K562 (cell line): ENCODE measurements around the gene CNOT1. TPM values are rescaled to one million over a fixed set of nuclear protein-coding genes. Genes with fewer than 3 reads are reported as not detected.

Experiments
- ATF7 ChIP-seq: fragments of 450-650 bp; IDR thresholded peaks from 2 replicates; pipeline ENCODE4 v1.7.1; 2014; ENCODE audit warnings: mild to moderate bottlenecking, moderate library complexity
- BCOR ChIP-seq: fragments of 450-650 bp; IDR thresholded peaks from 2 replicates; pipeline ENCODE4 v1.6.1; 2016
- CTBP1 ChIP-seq: fragments of 450-650 bp; IDR thresholded peaks from 2 replicates; pipeline ENCODE4 v1.6.1; 2016; ENCODE audit warnings: borderline replicate concordance
- CXXC5 ChIP-seq: fragments of 250-450 bp; sonication (Bioruptor Pico); IDR thresholded peaks from 2 replicates; pipeline ENCODE4 v1.8.0; 2022; ENCODE audit warnings: inconsistent platforms, mild to moderate bottlenecking, moderate library complexity
- E2F6 ChIP-seq, 2 experiments: IDR thresholded peaks; 2 replicates each; pipeline ENCODE4 v1.6.1; 2011; ENCODE audit warnings: borderline replicate concordance in 1 of 2, control low read depth in 1 of 2, low read depth in 1 of 2, low read length in 1 of 2, mild to moderate bottlenecking in 1 of 2, mixed read lengths in 1 of 2, moderate library complexity in 1 of 2; ENCODE audit not compliant: insufficient read depth in 1 of 2, insufficient read length in 1 of 2, poor library complexity in 1 of 2, severe bottlenecking in 1 of 2; ENCODE audit errors: extremely low read depth in 1 of 2
- ESRRA ChIP-seq: fragments of 450-650 bp; IDR thresholded peaks from 2 replicates; pipeline ENCODE4 v1.6.1; 2014; ENCODE audit warnings: low read depth, mild to moderate bottlenecking, moderate library complexity, borderline replicate concordance
- ETV1 ChIP-seq: fragments of 450-650 bp; conservative IDR thresholded peaks from 2 replicates; pipeline ENCODE4 v1.6.1; 2016; ENCODE audit warnings: missing genetic modification characterization, control low read depth, low read depth, missing compliant biosample characterization
- MAZ ChIP-seq, 2 experiments: fragments of 450-650 bp in 1 of 2; sonication (generic) in 1 of 2; formaldehyde crosslinking; IDR thresholded peaks in 1 of 2; conservative IDR thresholded peaks in 1 of 2; 2 replicates each; pipeline versions ENCODE4 v1.4.0 to v1.5.0; 2020; ENCODE audit warnings: mild to moderate bottlenecking in 1 of 2, missing genetic modification reagents in 1 of 2
- MBD1 ChIP-seq: fragments of 250-450 bp; sonication (Bioruptor Pico); IDR thresholded peaks from 2 replicates; pipeline ENCODE4 v1.8.0; 2022; ENCODE audit warnings: inconsistent platforms
- RB1 ChIP-seq: fragments of 450-650 bp; IDR thresholded peaks from 2 replicates; pipeline ENCODE4 v1.6.1; 2017; ENCODE audit warnings: low read depth, mild to moderate bottlenecking
- RBM14 ChIP-seq: fragments of 200-400 bp; formaldehyde crosslinking; IDR thresholded peaks from 2 replicates; pipeline ENCODE4 v1.6.1; 2018; ENCODE audit warnings: low read depth, mild to moderate bottlenecking, low read length, moderate library complexity, borderline replicate concordance; ENCODE audit not compliant: insufficient read depth
- RBM25 ChIP-seq: fragments of 200-400 bp; formaldehyde crosslinking; IDR thresholded peaks from 2 replicates; pipeline ENCODE4 v1.6.1; 2018; ENCODE audit warnings: low read length, low read depth, moderate library complexity; ENCODE audit not compliant: severe bottlenecking
- SRF ChIP-seq, 2 experiments: fragments of 250-450, 450-650 bp in 1 of 2; sonication (Bioruptor Pico) in 1 of 2; sonication (generic) in 1 of 2; formaldehyde crosslinking; IDR thresholded peaks; 2 replicates each; pipeline versions ENCODE4 v1.5.0 to v1.5.1; 2020 to 2022; ENCODE audit warnings: mild to moderate bottlenecking in 1 of 2, missing genetic modification reagents in 1 of 2
- STAG1 ChIP-seq: sonication (generic); formaldehyde crosslinking; IDR thresholded peaks from 2 replicates; pipeline ENCODE4 v1.5.0; 2020; ENCODE audit warnings: missing genetic modification reagents, borderline replicate concordance
- ZBTB7A ChIP-seq: IDR thresholded peaks from 2 replicates; pipeline ENCODE4 v1.6.1; 2011; ENCODE audit warnings: low read depth, mild to moderate bottlenecking, low read length, moderate library complexity, borderline replicate concordance; ENCODE audit not compliant: control insufficient read depth
- ZHX1 ChIP-seq: fragments of 150-350 bp; conservative IDR thresholded peaks from 2 replicates; pipeline ENCODE4 v1.6.1; 2014; ENCODE audit warnings: low read length
- polyA plus RNA-seq, 8 experiments: library from polyadenylated mRNA; depleted of rRNA in 4 of 8; stranded (reverse) in 5 of 8; unstranded in 3 of 8; fragments of >200 nt; fragmentation: Nextera tagmentation in 2 of 8; fragmentation: Illumina TruSeq in 1 of 8; extraction: Ambion mirVana in 2 of 8; extraction: Trizol in 1 of 8; gene quantifications; 2 replicates each; pipeline versions ENCODE4 v1.2.1 to v1.2.3, GENCODE V29; 2011 to 2014; ENCODE audit warnings: inconsistent platforms in 1 of 8, missing spikeins in 1 of 8
- total RNA-seq, 7 experiments: library from RNA; depleted of rRNA in 6 of 7; stranded (reverse); fragments of >200 nt in 6 of 7; fragmentation: Illumina TruSeq in 2 of 7; extraction: Trizol in 2 of 7; gene quantifications; 2 replicates each; pipeline versions ENCODE4 v1.2.1 to v1.2.3, GENCODE V29; 2011 to 2021; ENCODE audit warnings: low replicate concordance in 1 of 7

The CNOT1 gene
- total and polyA plus RNA-seq, 9 of the 15 experiments (the other 6 are each of a cell fraction or from before 2014, with no cell fraction given) = 110 to 270 (median 220) TPM

- TF ChIP-seq ZBTB7A (0 out of 2 replicates have a peak, but pooled peaks have one; percentile 9), BCOR (peak; percentile 88), RBM25 (peak; percentile 59), CXXC5 (CRISPR knock-in tag) (peak; percentile 26; the same call in 1 of the 2 replicates), RBM14 (0 out of 2 replicates have a peak, but pooled peaks have one; percentile 58), MAZ (CRISPR knock-in tag; conservative IDR thresholded peaks at IDR 0.05 in 1 of 2, IDR thresholded peaks at IDR 0.05 in 1 of 2) (peak in 1 of 2 experiments; percentile 72; a peak in 2 of 4 replicates), SRF (CRISPR knock-in tag; IDR thresholded peaks at IDR 0.05) (0 out of 4 replicates have a peak, but pooled peaks of 1 of the 2 experiments have one; percentile 58), E2F6 (IDR thresholded peaks at IDR 0.05; ENCODE audit: borderline replicate concordance in 1 of 2, extremely low read depth in 1 of 2, insufficient read depth in 1 of 2, insufficient read length in 1 of 2, low read depth in 1 of 2, low read length in 1 of 2, poor library complexity in 1 of 2, severe bottlenecking in 1 of 2) (peak in 1 of 2 experiments; percentile 9), MBD1 (no peak), STAG1 (peak; percentile 86; the same call in 1 of the 2 replicates), ETV1 (tag) (peak; percentile 39; the same call in 1 of the 2 replicates), RB1 (peak; percentile 84; the same call in 1 of the 2 replicates), ESRRA (peak; percentile 31), ATF7 (peak; percentile 17; the same call in 1 of the 2 replicates), CTBP1 (peak; percentile 54; the same call in 1 of the 2 replicates), ZHX1 (no peak)
Observed at GRCh38 chr16:58487566-58488351, 141.9 kb downstream of the CNOT1 start (continued).
